ENCODE results near the gene ENDOV. TPM values are rescaled to one million over a fixed set of nuclear protein-coding genes. Genes with fewer than 3 reads are reported as not detected.
A peak's percentile ranks its signal among the peaks of the same experiment; 100 is the strongest.

Gene ENDOV
- total RNA-seq, 1 experiment from 2014 or later = 15.0 TPM

- in situ Hi-C loops (cut with HindIII; ENCODE audit: low pct_unique_long_range_greater_than_20kb, low sequenced_read_pairs) = no loop called here
- DNase-seq (ENCODE audit: low read depth, low spot score) = peak; percentile 58
Measured at GRCh38 chr17:80477647-80478478, 62.9 kb downstream of the ENDOV start.

GRCh38 chr17:80478487-80479245 lies 63.7 kb downstream of the ENDOV start:
- in situ Hi-C loops (cut with HindIII; ENCODE audit: low pct_unique_long_range_greater_than_20kb, low sequenced_read_pairs) = no loop called here
- no peak for DNase-seq (ENCODE audit: low read depth, low spot score)

GRCh38 chr17:80479246-80479566 lies 64.2 kb downstream of the ENDOV start:
- DNase-seq (ENCODE audit: low read depth, low spot score) = no peak
- in situ Hi-C loops (cut with HindIII; ENCODE audit: low pct_unique_long_range_greater_than_20kb, low sequenced_read_pairs) = no loop called here

GRCh38 chr17:80480248-80480647 lies 65.3 kb downstream of the ENDOV start:
- no peak for DNase-seq (ENCODE audit: low read depth, low spot score)
- in situ Hi-C loops (cut with HindIII; ENCODE audit: low pct_unique_long_range_greater_than_20kb, low sequenced_read_pairs) = no loop called here

GRCh38 chr17:80481284-80482057 lies 66.5 kb downstream of the ENDOV start:
- DNase-seq (ENCODE audit: low read depth, low spot score) = no peak
- in situ Hi-C loops (cut with HindIII; ENCODE audit: low pct_unique_long_range_greater_than_20kb, low sequenced_read_pairs) = no loop called here

- in situ Hi-C loops (cut with HindIII; ENCODE audit: low pct_unique_long_range_greater_than_20kb, low sequenced_read_pairs) = no loop called here
- DNase-seq (ENCODE audit: low read depth, low spot score) = no peak
Measured at GRCh38 chr17:80482058-80482318, 67.0 kb downstream of the ENDOV start.

- in situ Hi-C loops (cut with HindIII; ENCODE audit: low pct_unique_long_range_greater_than_20kb, low sequenced_read_pairs) = no loop called here
Measured at GRCh38 chr17:80482555-80483308, 67.8 kb downstream of the ENDOV start.

GRCh38 chr17:80485846-80486245 lies 70.9 kb downstream of the ENDOV start:
- DNase-seq (ENCODE audit: low read depth, low spot score) = no peak
- in situ Hi-C loops (cut with HindIII; ENCODE audit: low pct_unique_long_range_greater_than_20kb, low sequenced_read_pairs) = no loop called here

More at GRCh38 chr17:80482555-80483308, 67.8 kb downstream of the ENDOV start:
- no peak for DNase-seq (ENCODE audit: low read depth, low spot score)

GRCh38 chr17:80486692-80487091 lies 71.7 kb downstream of the ENDOV start:
- in situ Hi-C loops (cut with HindIII; ENCODE audit: low pct_unique_long_range_greater_than_20kb, low sequenced_read_pairs) = no loop called here
- DNase-seq (ENCODE audit: low read depth, low spot score) = no peak

GRCh38 chr17:80487511-80487910 lies 72.5 kb downstream of the ENDOV start:
- DNase-seq (ENCODE audit: low read depth, low spot score) = no peak
- in situ Hi-C loops (cut with HindIII; ENCODE audit: low pct_unique_long_range_greater_than_20kb, low sequenced_read_pairs) = no loop called here

Small RNAs within 50 kb of the gene (small RNA-seq; reads per million reads assigned to genes)
- gene MIR4730 = 0 reads per million in 2 experiments

Other genes with a start within 250 kb of the ENDOV start
- gene CARD14, start 245.1 kb upstream of the ENDOV start, total RNA-seq (2014; rRNA removed; shearing (Covaris generic)) = 19.6 and 23.2 TPM in 2 replicates
- gene SGSH, start 194.8 kb upstream of the ENDOV start, total RNA-seq (2014; rRNA removed; shearing (Covaris generic)) = 21.5 and 30.4 TPM in 2 replicates
- 22.1 and 23.6 TPM in 2 replicates for gene SLC26A11, start 194.7 kb upstream of the ENDOV start, total RNA-seq (2014; rRNA removed; shearing (Covaris generic))
- 117 and 140 TPM in 2 replicates for gene RNF213, start 154.3 kb upstream of the ENDOV start, total RNA-seq (2014; rRNA removed; shearing (Covaris generic))
- 0.18 and 0.29 TPM in 2 replicates for gene NPTX1, start 61.4 kb downstream of the ENDOV start, total RNA-seq (2014; rRNA removed; shearing (Covaris generic))
- gene RPTOR, start 129.7 kb downstream of the ENDOV start, total RNA-seq (2014; rRNA removed; shearing (Covaris generic)) = 27.3 and 28.6 TPM in 2 replicates

Measured in SK-MEL-5 (cell line).